GM12864 (cell line): Measurements from ENCODE around the gene FMNL2.
"Not testable (repeated sequence)": the region's sequence is repeated elsewhere in the genome, so short reads cannot be mapped to it uniquely, and the experiment has no call there.

ENCODE experiments used
- DNase-seq: peaks from one replicate; pipeline ENCODE4 v3.0.0-alpha.2; 2011; ENCODE audit warnings: low read depth
- H3K4me3 ChIP-seq: 2 replicates; pipeline ENCODE4 v1.5.1; 2011; ENCODE audit warnings: mild to moderate bottlenecking, low read depth, low read length, control low read depth
- CTCF ChIP-seq: IDR thresholded peaks from 2 replicates; pipeline ENCODE4 v1.5.1; 2011; ENCODE audit warnings: low read depth, mild to moderate bottlenecking, moderate library complexity, low read length, control low read depth, inconsistent platforms; ENCODE audit errors: missing control alignments

The FMNL2 gene

GRCh38 chr2:152518641-152519580 is 183.9 kb downstream of the FMNL2 start:
- DNase-seq, result no peak
- no peak overlapping the region for H3K4me3 ChIP-seq
- TF ChIP-seq CTCF, result no peak

- H3K4me3 ChIP-seq, result no peak overlapping the region
- DNase-seq, result no peak
- TF ChIP-seq CTCF, result no peak
These were observed 184.6 kb downstream of the FMNL2 start for GRCh38 chr2:152519581-152519952.

GRCh38 chr2:152520759-152521158 is 185.8 kb downstream of the FMNL2 start:
- no peak for DNase-seq

GRCh38 chr2:152522446-152522845 is 187.5 kb downstream of the FMNL2 start:
- not testable (repeated sequence) for DNase-seq, H3K4me3 ChIP-seq

More at GRCh38 chr2:152520759-152521158, 185.8 kb downstream of the FMNL2 start:
- no peak overlapping the region for H3K4me3 ChIP-seq
- TF ChIP-seq CTCF, result no peak

GRCh38 chr2:152523091-152523490 is 188.1 kb downstream of the FMNL2 start:
- no peak for DNase-seq
- TF ChIP-seq CTCF, result no peak

GRCh38 chr2:152525277-152525838 is 190.4 kb downstream of the FMNL2 start:
- DNase-seq, result no peak
- no peak for TF ChIP-seq CTCF
- H3K4me3 ChIP-seq, result no peak overlapping the region

More at GRCh38 chr2:152523091-152523490, 188.1 kb downstream of the FMNL2 start:
- no peak overlapping the region for H3K4me3 ChIP-seq

GRCh38 chr2:152529420-152530115 is 194.6 kb downstream of the FMNL2 start:
- no peak overlapping the region for H3K4me3 ChIP-seq
- no peak for TF ChIP-seq CTCF
- no peak for DNase-seq
